ENCODE measurements around the gene RDH14.

- TF ChIP-seq CTCF (IDR thresholded peaks at IDR 0.05), result no peak
- no peak for TF ChIP-seq EZH2phosphoT487 (IDR thresholded peaks at IDR 0.05)
These were observed 29.3 kb downstream of the RDH14 start for GRCh38 chr2:18531194-18531593.

Measured in neural progenitor cell (in vitro differentiated cells).